PC-9 (cell line): ENCODE results near the gene HAAO. TPM values are rescaled to one million over a fixed set of nuclear protein-coding genes. Genes with fewer than 3 reads are reported as not detected.

ENCODE experiments used
- BruUV-seq: library from RNA; stranded (reverse); fragments of 400-500 nt; replicated peaks from 2 replicates; lab custom pipeline; 2021; lab: Mats Ljungman, UMichigan
- CTCF ChIA-PET: fragments of 300-600 bp; sonication (Branson Sonifier 250); formaldehyde crosslinking; loops from one replicate; lab custom pipeline; 2022; ENCODE audit warnings: antibody characterized with exemption; lab: Charles Lee
- POLR2A ChIA-PET: fragments of 300-600 bp; sonication (Branson Sonifier 250); formaldehyde crosslinking; loops from one replicate; lab custom pipeline; 2022; ENCODE audit warnings: antibody characterized with exemption; ENCODE audit not compliant: unreplicated experiment; lab: Charles Lee
- DNase-seq, 2 experiments: peaks; one replicate each; pipeline versions ENCODE4 v3.0.0 to v3.0.0-alpha.2; 2015 to 2022; ENCODE audit warnings: mixed read lengths in 1 of 2
- H2AFZ ChIP-seq: fragments of 200-600 bp; sonication (generic); 2 replicates; pipeline ENCODE4 v1.8.1; 2017; ENCODE audit warnings: antibody characterized with exemption
- H3F3A ChIP-seq: fragments of 200-600 bp; sonication (generic); 2 replicates; pipeline ENCODE4 v1.8.1; 2017; ENCODE audit warnings: antibody characterized with exemption, mild to moderate bottlenecking, low read depth; ENCODE audit not compliant: insufficient read depth
- H3K27ac ChIP-seq: fragments of 200-600 bp; sonication (generic); 2 replicates; pipeline ENCODE4 v1.6.1; 2016; ENCODE audit warnings: mixed run types
- H3K27me3 ChIP-seq: fragments of 200-600 bp; sonication (generic); 2 replicates; pipeline ENCODE4 v1.6.1; 2016; ENCODE audit warnings: low read depth, mixed run types; ENCODE audit not compliant: insufficient read depth
- H3K36me3 ChIP-seq: fragments of 200-600 bp; sonication (generic); 2 replicates; pipeline ENCODE4 v1.6.1; 2016; ENCODE audit warnings: low read depth, mixed run types
- H3K4me1 ChIP-seq: fragments of 200-600 bp; sonication (generic); replicated peaks from 2 replicates; pipeline ENCODE4 v1.6.1; 2016; ENCODE audit warnings: mixed run types; ENCODE audit not compliant: insufficient read depth
- H3K4me2 ChIP-seq: fragments of 200-600 bp; sonication (generic); 2 replicates; pipeline ENCODE4 v1.6.1; 2017; ENCODE audit warnings: mixed run types
- H3K4me3 ChIP-seq: fragments of 200-600 bp; sonication (generic); 2 replicates; pipeline ENCODE4 v1.6.1; 2016; ENCODE audit warnings: mixed run types
- H3K79me2 ChIP-seq: fragments of 200-600 bp; sonication (generic); 2 replicates; pipeline ENCODE4 v1.6.1; 2017; ENCODE audit warnings: low read depth, mixed run types
- H3K9me2 ChIP-seq: fragments of 200-600 bp; sonication (generic); 2 replicates; pipeline ENCODE4 v1.8.1; 2017; ENCODE audit warnings: mild to moderate bottlenecking; ENCODE audit not compliant: insufficient read depth
- H3K9me3 ChIP-seq: fragments of 200-600 bp; sonication (generic); 2 replicates; pipeline ENCODE4 v1.8.1; 2016; ENCODE audit warnings: low read depth; ENCODE audit not compliant: insufficient read depth
- H4K20me1 ChIP-seq: fragments of 200-600 bp; sonication (generic); 2 replicates; pipeline ENCODE4 v1.8.1; 2017; ENCODE audit not compliant: insufficient read depth
- CTCF ChIP-seq: fragments of 200-600 bp; sonication (generic); conservative IDR thresholded peaks from 2 replicates; pipeline ENCODE4 v1.6.1; 2017; ENCODE audit warnings: mixed run types, antibody characterized with exemption, mild to moderate bottlenecking, moderate library complexity
- EZH2 ChIP-seq: fragments of 200-600 bp; sonication (generic); IDR thresholded peaks from 2 replicates; pipeline ENCODE4 v1.8.0; 2017; ENCODE audit warnings: antibody characterized with exemption, low read depth
- intact Hi-C: fragments of 100-400 bp; cut with micrococcal nuclease; formaldehyde crosslinking; loops from one replicate; pipeline ENCODE4 v1.10.0; 2022; ENCODE audit not compliant: unreplicated experiment
- total RNA-seq: library from RNA; stranded (reverse); gene quantifications from 2 replicates; pipeline ENCODE4 v1.2.3, GENCODE V29; 2021

HAAO gene
- total RNA-seq, 1 experiment from 2014 or later: not detected

- no peaks in the 10 kb centered on the region for H3K9me2 ChIP-seq
- H3K9me3 ChIP-seq: no peaks in the 10 kb centered on the region
- H3F3A ChIP-seq: no peaks in the 10 kb centered on the region
- H2AFZ ChIP-seq: no peak overlapping the region
- no peak overlapping the region for H3K27ac ChIP-seq
- ChIA-PET CTCF (no interaction called here), POLR2A (no interaction called here)
- H3K4me2 ChIP-seq: no peak overlapping the region
- no peaks in the 10 kb centered on the region for H4K20me1 ChIP-seq
- H3K79me2 ChIP-seq: no peaks in the 10 kb centered on the region
- H3K4me3 ChIP-seq: no peak overlapping the region
- H3K27me3 ChIP-seq: no peaks in the 10 kb centered on the region
- no TSS peak for BruUV-seq
- DNase-seq: no peak
- intact Hi-C loops: no loop called here
- H3K4me1 ChIP-seq: no peaks in the 10 kb centered on the region; the same call in 1 of the 2 replicates
- no peak for TF ChIP-seq CTCF
- TF ChIP-seq EZH2: no peak
- no peaks in the 10 kb centered on the region for H3K36me3 ChIP-seq
Measured at GRCh38 chr2:42797281-42797680, 4.9 kb upstream of the HAAO start.

- Histone ChIP-seq H3K27ac (no peak overlapping the region), H3K4me1 (no peaks in the 10 kb centered on the region; the same call in 1 of the 2 replicates)
- POLR2A ChIA-PET: no interaction called here
Measured at GRCh38 chr2:42796427-42797248, 4.3 kb upstream of the HAAO start.

GRCh38 chr2:42795841-42796301 lies 3.5 kb upstream of the HAAO start:
- no peak overlapping the region for H3K27ac ChIP-seq
- no peaks in the 10 kb centered on the region for H4K20me1 ChIP-seq
- H3K9me2 ChIP-seq: no peaks in the 10 kb centered on the region
- H3K27me3 ChIP-seq: no peaks in the 10 kb centered on the region
- ChIA-PET POLR2A (no interaction called here), CTCF (no interaction called here)
- TF ChIP-seq EZH2: no peak
- no peak for TF ChIP-seq CTCF
- H3K4me2 ChIP-seq: no peak overlapping the region
- H3K4me1 ChIP-seq: no peaks in the 10 kb centered on the region; the same call in 1 of the 2 replicates
- no peaks in the 10 kb centered on the region for H3K79me2 ChIP-seq
- no peaks in the 10 kb centered on the region for H3K36me3 ChIP-seq
- no peak for DNase-seq
- no TSS peak for BruUV-seq
- intact Hi-C loops: no loop called here
- no peak overlapping the region for H3K4me3 ChIP-seq
- H3K9me3 ChIP-seq: no peaks in the 10 kb centered on the region
- no peak overlapping the region for H2AFZ ChIP-seq
- no peaks in the 10 kb centered on the region for H3F3A ChIP-seq

More at GRCh38 chr2:42796427-42797248, 4.3 kb upstream of the HAAO start:
- Histone ChIP-seq H3K9me2 (no peaks in the 10 kb centered on the region), H3K79me2 (no peaks in the 10 kb centered on the region), H4K20me1 (no peaks in the 10 kb centered on the region), H3K9me3 (no peaks in the 10 kb centered on the region), H3K36me3 (no peaks in the 10 kb centered on the region), H3K4me2 (no peak overlapping the region), H2AFZ (no peak overlapping the region), H3F3A (no peaks in the 10 kb centered on the region), H3K4me3 (no peak overlapping the region), H3K27me3 (no peaks in the 10 kb centered on the region)
- CTCF ChIA-PET: no interaction called here
- BruUV-seq: no TSS peak
- intact Hi-C loops: no loop called here
- no peak for DNase-seq
- TF ChIP-seq CTCF: no peak
- no peak for TF ChIP-seq EZH2
